ENCODE data around the gene RABGAP1L.

RABGAP1L gene

GRCh38 chr1:174266991-174267612, 107.8 kb downstream of the RABGAP1L start:
- H3K4me3 ChIP-seq (ENCODE audit: extremely low read depth, insufficient read depth, low read length, poor library complexity, severe bottlenecking): no peak overlapping the region
- no peaks in the 10 kb centered on the region for H3K36me3 ChIP-seq (ENCODE audit: control insufficient read depth, insufficient read depth, low read length)
- H3K27ac ChIP-seq (ENCODE audit: low read depth, low read length, severe bottlenecking): no peak overlapping the region
- 70 to 100% methylated on average over 1 of the region's 1 CpG for WGBS, 2 experiments (ENCODE audit: insufficient coverage in 2 of 2)
- no peaks in the 10 kb centered on the region for H3K9me3 ChIP-seq (ENCODE audit: control insufficient read depth, low read length)
- H3K4me1 ChIP-seq (ENCODE audit: control insufficient read depth, insufficient read depth, low read length, poor library complexity, severe bottlenecking): no peaks in the 10 kb centered on the region

DNA sequence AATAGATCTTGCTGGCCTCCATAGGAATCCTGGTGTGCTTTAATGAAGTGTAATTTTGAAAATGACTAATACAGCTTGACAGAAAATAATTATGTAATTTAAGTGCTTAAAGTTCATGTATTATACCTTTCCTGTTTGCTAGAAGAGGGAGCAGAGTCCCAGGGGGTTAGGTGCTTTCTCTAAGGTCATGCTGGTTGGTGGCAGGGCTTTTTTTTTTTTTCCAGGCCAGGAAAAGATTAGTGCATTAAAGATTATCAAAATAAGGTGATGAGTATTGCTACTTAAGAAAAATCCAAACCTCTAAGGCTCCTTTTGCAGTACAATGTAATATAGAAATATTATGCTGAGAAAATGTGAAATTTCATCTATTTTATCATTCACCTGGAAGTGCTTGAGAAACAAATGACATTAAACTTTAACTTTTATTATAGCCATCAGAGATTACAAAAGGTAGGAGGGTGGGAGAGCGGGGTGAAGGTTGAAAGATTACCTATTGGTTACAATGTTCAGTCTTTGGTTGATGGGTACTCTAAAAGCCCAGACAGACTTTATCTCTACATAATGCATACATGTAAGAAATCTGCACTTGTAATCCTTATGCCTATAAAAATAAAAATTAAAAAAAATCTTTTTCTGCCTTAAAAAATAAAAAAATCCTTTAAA, 110.8 kb downstream of the RABGAP1L start:
- Histone ChIP-seq H3K4me1 (ENCODE audit: control insufficient read depth, insufficient read depth, low read length, poor library complexity, severe bottlenecking) (no peaks in the 10 kb centered on the region), H3K27ac (ENCODE audit: low read depth, low read length, severe bottlenecking) (no peak overlapping the region), H3K9me3 (ENCODE audit: control insufficient read depth, low read length) (no peaks in the 10 kb centered on the region), H3K36me3 (ENCODE audit: control insufficient read depth, insufficient read depth, low read length) (no peaks in the 10 kb centered on the region), H3K4me3 (ENCODE audit: extremely low read depth, insufficient read depth, low read length, poor library complexity, severe bottlenecking) (no peak overlapping the region)
- WGBS, 2 experiments (ENCODE audit: insufficient coverage in 2 of 2): no CpG with 5 or more reads among the region's 1 CpG

- no peaks in the 10 kb centered on the region for H3K36me3 ChIP-seq (ENCODE audit: control insufficient read depth, insufficient read depth, low read length)
- no peaks in the 10 kb centered on the region for H3K4me1 ChIP-seq (ENCODE audit: control insufficient read depth, insufficient read depth, low read length, poor library complexity, severe bottlenecking)
- H3K27ac ChIP-seq (ENCODE audit: low read depth, low read length, severe bottlenecking): no peak overlapping the region
- no peak overlapping the region for H3K4me3 ChIP-seq (ENCODE audit: extremely low read depth, insufficient read depth, low read length, poor library complexity, severe bottlenecking)
- H3K9me3 ChIP-seq (ENCODE audit: control insufficient read depth, low read length): no peaks in the 10 kb centered on the region
Observed at GRCh38 chr1:174273190-174273589, 113.9 kb downstream of the RABGAP1L start.

GRCh38 chr1:174273776-174274175, 114.5 kb downstream of the RABGAP1L start:
- H3K27ac ChIP-seq (ENCODE audit: low read depth, low read length, severe bottlenecking): no peak overlapping the region

GRCh38 chr1:174274452-174274851, 115.1 kb downstream of the RABGAP1L start:
- H3K36me3 ChIP-seq (ENCODE audit: control insufficient read depth, insufficient read depth, low read length): no peaks in the 10 kb centered on the region
- WGBS, 2 experiments (ENCODE audit: insufficient coverage in 2 of 2): no CpG with 5 or more reads among the region's 3 CpGs
- no peak overlapping the region for H3K4me3 ChIP-seq (ENCODE audit: extremely low read depth, insufficient read depth, low read length, poor library complexity, severe bottlenecking)
- no peak overlapping the region for H3K27ac ChIP-seq (ENCODE audit: low read depth, low read length, severe bottlenecking)
- H3K4me1 ChIP-seq (ENCODE audit: control insufficient read depth, insufficient read depth, low read length, poor library complexity, severe bottlenecking): no peaks in the 10 kb centered on the region
- no peaks in the 10 kb centered on the region for H3K9me3 ChIP-seq (ENCODE audit: control insufficient read depth, low read length)

More at GRCh38 chr1:174273776-174274175, 114.5 kb downstream of the RABGAP1L start:
- Histone ChIP-seq H3K4me1 (ENCODE audit: control insufficient read depth, insufficient read depth, low read length, poor library complexity, severe bottlenecking) (no peaks in the 10 kb centered on the region), H3K36me3 (ENCODE audit: control insufficient read depth, insufficient read depth, low read length) (no peaks in the 10 kb centered on the region), H3K4me3 (ENCODE audit: extremely low read depth, insufficient read depth, low read length, poor library complexity, severe bottlenecking) (no peak overlapping the region), H3K9me3 (ENCODE audit: control insufficient read depth, low read length) (no peaks in the 10 kb centered on the region)

GRCh38 chr1:174274884-174275283, 115.6 kb downstream of the RABGAP1L start:
- WGBS, 2 experiments (ENCODE audit: insufficient coverage in 2 of 2): no CpG with 5 or more reads among the region's 2 CpGs
- Histone ChIP-seq H3K9me3 (ENCODE audit: control insufficient read depth, low read length) (no peaks in the 10 kb centered on the region), H3K4me3 (ENCODE audit: extremely low read depth, insufficient read depth, low read length, poor library complexity, severe bottlenecking) (no peak overlapping the region), H3K36me3 (ENCODE audit: control insufficient read depth, insufficient read depth, low read length) (no peaks in the 10 kb centered on the region), H3K4me1 (ENCODE audit: control insufficient read depth, insufficient read depth, low read length, poor library complexity, severe bottlenecking) (no peaks in the 10 kb centered on the region), H3K27ac (ENCODE audit: low read depth, low read length, severe bottlenecking) (no peak overlapping the region)

GRCh38 chr1:174276087-174276486, 116.8 kb downstream of the RABGAP1L start:
- Histone ChIP-seq H3K4me3 (ENCODE audit: extremely low read depth, insufficient read depth, low read length, poor library complexity, severe bottlenecking) (no peak overlapping the region), H3K27ac (ENCODE audit: low read depth, low read length, severe bottlenecking) (no peak overlapping the region), H3K36me3 (ENCODE audit: control insufficient read depth, insufficient read depth, low read length) (no peaks in the 10 kb centered on the region), H3K4me1 (ENCODE audit: control insufficient read depth, insufficient read depth, low read length, poor library complexity, severe bottlenecking) (no peaks in the 10 kb centered on the region), H3K9me3 (ENCODE audit: control insufficient read depth, low read length) (no peaks in the 10 kb centered on the region)
- no CpG with 5 or more reads among the region's 1 CpG for WGBS, 2 experiments (ENCODE audit: insufficient coverage in 2 of 2)

- Histone ChIP-seq H3K36me3 (ENCODE audit: control insufficient read depth, insufficient read depth, low read length) (no peaks in the 10 kb centered on the region), H3K4me1 (ENCODE audit: control insufficient read depth, insufficient read depth, low read length, poor library complexity, severe bottlenecking) (no peaks in the 10 kb centered on the region), H3K27ac (ENCODE audit: low read depth, low read length, severe bottlenecking) (no peak overlapping the region), H3K9me3 (ENCODE audit: control insufficient read depth, low read length) (no peaks in the 10 kb centered on the region), H3K4me3 (ENCODE audit: extremely low read depth, insufficient read depth, low read length, poor library complexity, severe bottlenecking) (no peak overlapping the region)
- WGBS, 2 experiments (ENCODE audit: insufficient coverage in 2 of 2): no CpG with 5 or more reads among the region's 2 CpGs
Observed at GRCh38 chr1:174284052-174284451, 124.7 kb downstream of the RABGAP1L start.

GRCh38 chr1:174286042-174286441, 126.7 kb downstream of the RABGAP1L start:
- Histone ChIP-seq H3K36me3 (ENCODE audit: control insufficient read depth, insufficient read depth, low read length) (peaks cover 10% of the 10 kb centered on the region), H3K4me1 (ENCODE audit: control insufficient read depth, insufficient read depth, low read length, poor library complexity, severe bottlenecking) (no peaks in the 10 kb centered on the region), H3K9me3 (ENCODE audit: control insufficient read depth, low read length) (no peaks in the 10 kb centered on the region), H3K27ac (ENCODE audit: low read depth, low read length, severe bottlenecking) (no peak overlapping the region), H3K4me3 (ENCODE audit: extremely low read depth, insufficient read depth, low read length, poor library complexity, severe bottlenecking) (no peak overlapping the region)
- 100% methylated on average over 1 of the region's 1 CpG for WGBS, 2 experiments (ENCODE audit: insufficient coverage in 2 of 2)

- WGBS, 2 experiments (ENCODE audit: insufficient coverage in 2 of 2): 69 to 100% methylated on average over 1 to 2 of the region's 2 CpGs
- Histone ChIP-seq H3K36me3 (ENCODE audit: control insufficient read depth, insufficient read depth, low read length) (peaks cover 10% of the 10 kb centered on the region), H3K4me3 (ENCODE audit: extremely low read depth, insufficient read depth, low read length, poor library complexity, severe bottlenecking) (no peak overlapping the region), H3K9me3 (ENCODE audit: control insufficient read depth, low read length) (no peaks in the 10 kb centered on the region), H3K27ac (ENCODE audit: low read depth, low read length, severe bottlenecking) (no peak overlapping the region), H3K4me1 (ENCODE audit: control insufficient read depth, insufficient read depth, low read length, poor library complexity, severe bottlenecking) (no peaks in the 10 kb centered on the region)
Observed at GRCh38 chr1:174289644-174290310, 130.5 kb downstream of the RABGAP1L start.

DNA sequence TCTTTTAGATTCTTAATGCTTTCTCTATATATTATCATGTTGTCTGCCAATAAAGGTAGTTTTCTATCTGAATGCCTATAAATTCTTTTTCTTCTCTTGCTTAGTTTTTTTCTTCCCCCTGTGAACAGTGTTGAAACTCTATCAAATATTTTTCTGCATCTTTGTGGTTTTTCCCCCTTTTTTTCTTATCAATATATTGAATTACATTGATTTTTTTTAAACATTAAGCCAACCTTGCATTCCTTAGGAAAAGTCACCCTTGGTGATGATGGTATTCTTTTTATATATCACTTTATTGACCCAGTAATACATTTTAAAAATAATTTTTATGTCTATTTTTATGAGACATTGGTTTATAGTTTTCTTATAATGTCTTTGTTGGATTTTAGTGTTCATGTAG, 131.7 kb downstream of the RABGAP1L start:
- Histone ChIP-seq H3K36me3 (ENCODE audit: control insufficient read depth, insufficient read depth, low read length) (peaks cover 10% of the 10 kb centered on the region), H3K4me1 (ENCODE audit: control insufficient read depth, insufficient read depth, low read length, poor library complexity, severe bottlenecking) (no peaks in the 10 kb centered on the region), H3K9me3 (ENCODE audit: control insufficient read depth, low read length) (no peaks in the 10 kb centered on the region), H3K27ac (ENCODE audit: low read depth, low read length, severe bottlenecking) (no peak overlapping the region), H3K4me3 (ENCODE audit: extremely low read depth, insufficient read depth, low read length, poor library complexity, severe bottlenecking) (no peak overlapping the region)
